HCT116 (cell line): ENCODE measurements around the gene NCOA1. TPM values are rescaled to one million over a fixed set of nuclear protein-coding genes. Genes with fewer than 3 reads are reported as not detected.

Source experiments
- ATAC-seq: fragments of 200-7000 bp; cut with Tn5 transposase; 2 replicates; pipeline ENCODE4 v1.9.1; 2020; ENCODE audit warnings: mild to moderate bottlenecking, moderate library complexity
- BruUV-seq: library from RNA; stranded (reverse); fragments of 400-500 nt; replicated peaks from 2 replicates; lab custom pipeline; 2021; lab: Mats Ljungman, UMichigan
- CTCF ChIA-PET: fragments of 300-600 bp; sonication (Branson Sonifier 250); formaldehyde crosslinking; loops from one replicate; lab custom pipeline; 2021; ENCODE audit warnings: antibody characterized with exemption; lab: Charles Lee
- POLR2A ChIA-PET: fragments of 300-600, 350-600 bp; sonication (Branson Sonifier 250); formaldehyde crosslinking; loops from one replicate; lab custom pipeline; 2021; ENCODE audit warnings: antibody characterized with exemption; lab: Charles Lee
- RAD21 ChIA-PET, 2 experiments: fragments of 300-600 bp; sonication (Branson Sonifier 250); formaldehyde crosslinking; loops; one replicate each; lab custom pipeline; 2023; ENCODE audit warnings: low total read pairs in 2 of 2; ENCODE audit not compliant: uncharacterized antibody in 2 of 2, unreplicated experiment in 2 of 2, low non-redundant PET in 1 of 2; lab: Charles Lee
- DNase-seq: peaks from one replicate; pipeline ENCODE4 v3.0.0-alpha.2; 2010; ENCODE audit warnings: low read depth, low spot score
- H2AFZ ChIP-seq: fragments of 200-600 bp; shearing (Covaris generic), sonication (generic); 2 replicates; pipeline ENCODE4 v1.6.1; 2017; ENCODE audit warnings: low read depth, mixed run types, mixed read lengths, antibody characterized with exemption, low read length; ENCODE audit not compliant: poor library complexity, severe bottlenecking
- H3K27ac ChIP-seq: 2 replicates; pipeline ENCODE4 v1.5.1; 2012; ENCODE audit warnings: low read depth, low read length
- H3K27me3 ChIP-seq: fragments of 200-600 bp; sonication (generic); 2 replicates; pipeline ENCODE4 v1.6.1; 2016; ENCODE audit warnings: mixed run types, low read length, mixed read lengths; ENCODE audit not compliant: insufficient read depth
- H3K36me3 ChIP-seq, 2 experiments: fragments of 200-500 bp in 1 of 2; fragments of 200-600 bp in 1 of 2; sonication (Bioruptor generic) in 1 of 2; sonication (generic) in 1 of 2; 2 replicates each; pipeline versions ENCODE4 v1.5.1 to v1.6.1; 2014 to 2016; ENCODE audit warnings: low read length in 2 of 2, inconsistent platforms in 1 of 2, mixed read lengths in 1 of 2, mixed run types in 1 of 2; ENCODE audit not compliant: insufficient read depth in 2 of 2, control insufficient read depth in 1 of 2
- H3K4me1 ChIP-seq, 2 experiments: fragments of 200-600 bp in 1 of 2; sonication (generic) in 1 of 2; 2 replicates each; pipeline versions ENCODE4 v1.5.1 to v1.6.1; 2012 to 2017; ENCODE audit warnings: low read length in 2 of 2, inconsistent platforms in 1 of 2, mild to moderate bottlenecking in 1 of 2, mixed read lengths in 1 of 2, mixed run types in 1 of 2, moderate library complexity in 1 of 2; ENCODE audit not compliant: insufficient read depth in 2 of 2, control insufficient read depth in 1 of 2
- H3K4me2 ChIP-seq: fragments of 200-600 bp; sonication (generic); 2 replicates; pipeline ENCODE4 v1.6.1; 2017; ENCODE audit warnings: mixed run types, low read length, mixed read lengths
- H3K4me3 ChIP-seq, 2 experiments: fragments of 200-600 bp in 1 of 2; sonication (generic) in 1 of 2; replicated peaks in 1 of 2; 2 replicates each; pipeline ENCODE4 v1.5.1; 2011 to 2016; ENCODE audit warnings: low read length in 2 of 2, control low read depth in 1 of 2, low read depth in 1 of 2, mild to moderate bottlenecking in 1 of 2, mixed read lengths in 1 of 2, mixed run types in 1 of 2
- H3K79me2 ChIP-seq: fragments of 200-600 bp; sonication (generic); 2 replicates; pipeline ENCODE4 v1.6.1; 2017; ENCODE audit warnings: mild to moderate bottlenecking, mixed run types, low read length, moderate library complexity, mixed read lengths; ENCODE audit not compliant: insufficient read depth
- H3K9ac ChIP-seq: fragments of 200-600 bp; sonication (generic); 2 replicates; pipeline ENCODE4 v1.6.1; 2016; ENCODE audit warnings: low read length, mixed read lengths
- H3K9me2 ChIP-seq: fragments of 200-600 bp; sonication (generic), shearing (Covaris generic); 2 replicates; pipeline ENCODE4 v1.6.1; 2017; ENCODE audit warnings: mixed run types, mild to moderate bottlenecking, moderate library complexity; ENCODE audit not compliant: insufficient read depth
- H3K9me3 ChIP-seq, 2 experiments: fragments of 200-500 bp in 1 of 2; fragments of 200-600 bp in 1 of 2; sonication (Bioruptor generic) in 1 of 2; sonication (generic) in 1 of 2; 2 replicates each; pipeline ENCODE4 v1.6.1; 2014 to 2017; ENCODE audit warnings: low read length in 2 of 2, mixed read lengths in 2 of 2, inconsistent platforms in 1 of 2, low read depth in 1 of 2, mild to moderate bottlenecking in 1 of 2, mixed run types in 1 of 2, moderate library complexity in 1 of 2; ENCODE audit not compliant: control insufficient read depth in 1 of 2, insufficient read depth in 1 of 2
- H4K20me1 ChIP-seq: fragments of 200-600 bp; sonication (generic), shearing (Covaris generic); 2 replicates; pipeline ENCODE4 v1.6.1; 2017; ENCODE audit warnings: mixed run types, mild to moderate bottlenecking, moderate library complexity; ENCODE audit not compliant: insufficient read depth
- CEBPB ChIP-seq: IDR thresholded peaks from 2 replicates; pipeline ENCODE4 v1.6.1; 2012; ENCODE audit warnings: low read depth
- EGR1 ChIP-seq: IDR thresholded peaks from 2 replicates; pipeline ENCODE4 v1.6.1; 2012; ENCODE audit warnings: low read depth
- EZH2phosphoT487 ChIP-seq: fragments of 200-600 bp; IDR thresholded peaks from 2 replicates; pipeline ENCODE4 v1.6.1; 2018; ENCODE audit warnings: antibody characterized with exemption, borderline replicate concordance
- FOSL1 ChIP-seq: IDR thresholded peaks from 2 replicates; pipeline ENCODE4 v1.6.1; 2012; ENCODE audit warnings: low read depth
- POLR2A ChIP-seq: IDR thresholded peaks from 2 replicates; pipeline ENCODE4 v1.7.0; 2011; ENCODE audit warnings: borderline replicate concordance; ENCODE audit not compliant: insufficient read depth, insufficient read length; ENCODE audit errors: extremely low read depth
- POLR2AphosphoS5 ChIP-seq: IDR thresholded peaks from 2 replicates; pipeline ENCODE4 v1.6.1; 2011; ENCODE audit warnings: mild to moderate bottlenecking, low read depth, low read length, moderate library complexity
- RAD21 ChIP-seq: IDR thresholded peaks from 2 replicates; pipeline ENCODE4 v1.6.1; 2012; ENCODE audit warnings: low read depth, mild to moderate bottlenecking
- SIN3A ChIP-seq: IDR thresholded peaks from 2 replicates; pipeline ENCODE4 v1.6.1; 2012; ENCODE audit warnings: low read depth
- SP1 ChIP-seq: IDR thresholded peaks from 2 replicates; pipeline ENCODE4 v1.6.1; 2012; ENCODE audit warnings: low read depth
- SRF ChIP-seq: IDR thresholded peaks from 2 replicates; pipeline ENCODE4 v1.6.1; 2012; ENCODE audit warnings: low read depth
- TCF7L2 ChIP-seq: IDR thresholded peaks from 2 replicates; pipeline ENCODE4 v1.7.0; 2011; ENCODE audit warnings: borderline replicate concordance, inconsistent platforms; ENCODE audit not compliant: insufficient read depth, insufficient read length; ENCODE audit errors: extremely low read depth
- YY1 ChIP-seq: IDR thresholded peaks from 2 replicates; pipeline ENCODE4 v1.6.1; 2011; ENCODE audit warnings: low read length, low read depth, moderate library complexity, mild to moderate bottlenecking; ENCODE audit not compliant: insufficient replicate concordance; ENCODE audit errors: extremely low read depth
- ZFX ChIP-seq: fragments of 450-650 bp; IDR thresholded peaks from 2 replicates; pipeline ENCODE4 v1.6.1; 2017
- intact Hi-C: fragments of 100-400 bp; cut with micrococcal nuclease; formaldehyde crosslinking; loops from 2 replicates; pipeline ENCODE4 v1.10.0; 2022
- total RNA-seq: library from RNA; stranded (reverse); gene quantifications from one replicate; pipeline ENCODE4 v1.2.1, GENCODE V29; 2021; ENCODE audit not compliant: unreplicated experiment
- TF ChIP-seq, protein P1 (sequence below): IDR thresholded peaks from 2 replicates; pipeline ENCODE4 v1.6.1; 2012
- TF ChIP-seq, protein P2 (sequence below): IDR thresholded peaks from 2 replicates; pipeline ENCODE4 v1.6.1; 2012; ENCODE audit warnings: low read depth
- TF ChIP-seq, protein P3 (sequence below): IDR thresholded peaks from 2 replicates; pipeline ENCODE4 v1.6.1; 2012
- TF ChIP-seq, protein P4 (sequence below), 3 experiments: fragments of 200-600 bp in 1 of 3; sonication (generic) in 1 of 3; IDR thresholded peaks in 2 of 3; conservative IDR thresholded peaks in 1 of 3; 2 replicates each; pipeline ENCODE4 v1.5.1; 2012 to 2017; ENCODE audit warnings: low read depth in 2 of 3, low read length in 2 of 3, antibody characterized with exemption in 1 of 3, borderline replicate concordance in 1 of 3, control low read depth in 1 of 3, mild to moderate bottlenecking in 1 of 3, mixed read lengths in 1 of 3, mixed run types in 1 of 3, moderate library complexity in 1 of 3; ENCODE audit not compliant: insufficient read depth in 1 of 3

NCOA1 gene
- total RNA-seq, 1 experiment from 2014 or later, result 10.4 TPM

DNA sequence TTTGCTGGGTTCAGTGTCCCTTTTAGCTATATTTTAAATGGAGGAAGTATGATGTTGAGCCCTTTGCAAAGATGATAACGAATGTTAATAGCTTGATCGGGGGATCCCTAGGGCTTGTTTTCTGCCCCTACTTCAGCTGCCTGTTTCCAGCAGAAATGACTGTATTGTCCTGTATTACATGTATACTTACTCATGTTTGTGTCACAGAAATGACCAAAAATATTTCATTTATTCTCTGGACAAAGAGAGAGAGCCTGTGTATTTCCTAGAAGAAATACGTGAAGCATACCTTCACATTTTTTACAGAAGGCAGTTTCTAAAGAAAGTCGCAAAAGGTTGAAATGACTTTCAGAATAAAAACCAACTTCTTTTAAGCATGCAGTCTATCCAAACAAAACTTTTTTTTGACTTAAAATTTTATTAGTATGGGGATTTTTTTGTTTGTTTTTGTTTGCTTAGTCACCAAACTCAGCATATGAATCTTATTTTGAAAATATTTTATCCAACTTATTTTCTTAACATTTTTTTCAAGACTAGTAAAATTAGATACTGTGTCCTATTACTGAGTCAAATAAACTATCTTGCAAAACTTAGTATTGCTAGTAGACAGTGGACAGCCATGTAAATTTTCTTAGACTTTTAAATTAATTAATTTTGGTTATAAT, 233.2 kb downstream of the NCOA1 start:
- no peak overlapping the region for H3K4me3 ChIP-seq
- H3K9ac ChIP-seq, result no peak overlapping the region
- H3K27me3 ChIP-seq, result no peaks in the 10 kb centered on the region
- no peaks in the 10 kb centered on the region for H3K4me1 ChIP-seq
- TF ChIP-seq, protein P1, sequence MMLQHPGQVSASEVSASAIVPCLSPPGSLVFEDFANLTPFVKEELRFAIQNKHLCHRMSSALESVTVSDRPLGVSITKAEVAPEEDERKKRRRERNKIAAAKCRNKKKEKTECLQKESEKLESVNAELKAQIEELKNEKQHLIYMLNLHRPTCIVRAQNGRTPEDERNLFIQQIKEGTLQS, result no peak
- no peak for TF ChIP-seq ZFX
- TF ChIP-seq YY1, result no peak
- TF ChIP-seq SRF, result no peak
- no peak for TF ChIP-seq SP1
- TF ChIP-seq EGR1, result no peak
- TF ChIP-seq, protein P2, sequence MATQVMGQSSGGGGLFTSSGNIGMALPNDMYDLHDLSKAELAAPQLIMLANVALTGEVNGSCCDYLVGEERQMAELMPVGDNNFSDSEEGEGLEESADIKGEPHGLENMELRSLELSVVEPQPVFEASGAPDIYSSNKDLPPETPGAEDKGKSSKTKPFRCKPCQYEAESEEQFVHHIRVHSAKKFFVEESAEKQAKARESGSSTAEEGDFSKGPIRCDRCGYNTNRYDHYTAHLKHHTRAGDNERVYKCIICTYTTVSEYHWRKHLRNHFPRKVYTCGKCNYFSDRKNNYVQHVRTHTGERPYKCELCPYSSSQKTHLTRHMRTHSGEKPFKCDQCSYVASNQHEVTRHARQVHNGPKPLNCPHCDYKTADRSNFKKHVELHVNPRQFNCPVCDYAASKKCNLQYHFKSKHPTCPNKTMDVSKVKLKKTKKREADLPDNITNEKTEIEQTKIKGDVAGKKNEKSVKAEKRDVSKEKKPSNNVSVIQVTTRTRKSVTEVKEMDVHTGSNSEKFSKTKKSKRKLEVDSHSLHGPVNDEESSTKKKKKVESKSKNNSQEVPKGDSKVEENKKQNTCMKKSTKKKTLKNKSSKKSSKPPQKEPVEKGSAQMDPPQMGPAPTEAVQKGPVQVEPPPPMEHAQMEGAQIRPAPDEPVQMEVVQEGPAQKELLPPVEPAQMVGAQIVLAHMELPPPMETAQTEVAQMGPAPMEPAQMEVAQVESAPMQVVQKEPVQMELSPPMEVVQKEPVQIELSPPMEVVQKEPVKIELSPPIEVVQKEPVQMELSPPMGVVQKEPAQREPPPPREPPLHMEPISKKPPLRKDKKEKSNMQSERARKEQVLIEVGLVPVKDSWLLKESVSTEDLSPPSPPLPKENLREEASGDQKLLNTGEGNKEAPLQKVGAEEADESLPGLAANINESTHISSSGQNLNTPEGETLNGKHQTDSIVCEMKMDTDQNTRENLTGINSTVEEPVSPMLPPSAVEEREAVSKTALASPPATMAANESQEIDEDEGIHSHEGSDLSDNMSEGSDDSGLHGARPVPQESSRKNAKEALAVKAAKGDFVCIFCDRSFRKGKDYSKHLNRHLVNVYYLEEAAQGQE, result no peak
- no peak for TF ChIP-seq CEBPB
- TF ChIP-seq EZH2phosphoT487, result no peak
- TF ChIP-seq, protein P3, sequence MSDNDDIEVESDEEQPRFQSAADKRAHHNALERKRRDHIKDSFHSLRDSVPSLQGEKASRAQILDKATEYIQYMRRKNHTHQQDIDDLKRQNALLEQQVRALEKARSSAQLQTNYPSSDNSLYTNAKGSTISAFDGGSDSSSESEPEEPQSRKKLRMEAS, result no peak
- TF ChIP-seq TCF7L2, result no peak
- no peak for TF ChIP-seq POLR2A
- TF ChIP-seq, protein P4, sequence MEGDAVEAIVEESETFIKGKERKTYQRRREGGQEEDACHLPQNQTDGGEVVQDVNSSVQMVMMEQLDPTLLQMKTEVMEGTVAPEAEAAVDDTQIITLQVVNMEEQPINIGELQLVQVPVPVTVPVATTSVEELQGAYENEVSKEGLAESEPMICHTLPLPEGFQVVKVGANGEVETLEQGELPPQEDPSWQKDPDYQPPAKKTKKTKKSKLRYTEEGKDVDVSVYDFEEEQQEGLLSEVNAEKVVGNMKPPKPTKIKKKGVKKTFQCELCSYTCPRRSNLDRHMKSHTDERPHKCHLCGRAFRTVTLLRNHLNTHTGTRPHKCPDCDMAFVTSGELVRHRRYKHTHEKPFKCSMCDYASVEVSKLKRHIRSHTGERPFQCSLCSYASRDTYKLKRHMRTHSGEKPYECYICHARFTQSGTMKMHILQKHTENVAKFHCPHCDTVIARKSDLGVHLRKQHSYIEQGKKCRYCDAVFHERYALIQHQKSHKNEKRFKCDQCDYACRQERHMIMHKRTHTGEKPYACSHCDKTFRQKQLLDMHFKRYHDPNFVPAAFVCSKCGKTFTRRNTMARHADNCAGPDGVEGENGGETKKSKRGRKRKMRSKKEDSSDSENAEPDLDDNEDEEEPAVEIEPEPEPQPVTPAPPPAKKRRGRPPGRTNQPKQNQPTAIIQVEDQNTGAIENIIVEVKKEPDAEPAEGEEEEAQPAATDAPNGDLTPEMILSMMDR (IDR thresholded peaks at IDR 0.05 in 2 of 3, conservative IDR thresholded peaks at IDR 0.05 in 1 of 3; ENCODE audit: borderline replicate concordance in 1 of 3, insufficient read depth in 1 of 3, low read depth in 2 of 3, low read length in 2 of 3), result no peak
- no peak for TF ChIP-seq RAD21
- no peak for TF ChIP-seq FOSL1
- no peak for TF ChIP-seq POLR2AphosphoS5
- TF ChIP-seq SIN3A, result no peak
- BruUV-seq, result no TSS peak
- ChIA-PET POLR2A (no interaction called here), CTCF (no interaction called here), RAD21 (no interaction called here)
- H3K36me3 ChIP-seq, result no peaks in the 10 kb centered on the region
- H3K79me2 ChIP-seq, result no peaks in the 10 kb centered on the region
- H3K27ac ChIP-seq, result no peak overlapping the region
- no peaks in the 10 kb centered on the region for H4K20me1 ChIP-seq
- H3K9me3 ChIP-seq, result no peaks in the 10 kb centered on the region
- no peak overlapping the region for H3K4me2 ChIP-seq
- intact Hi-C loops, result no loop called here
- no peak for DNase-seq
- H2AFZ ChIP-seq, result no peak overlapping the region
- H3K9me2 ChIP-seq, result no peaks in the 10 kb centered on the region
- ATAC-seq, result no peak
